Common myeloid progenitor, CD34-positive (primary cell): ENCODE data around the gene ABL2.
"Not testable (repeated sequence)": the region's sequence is repeated elsewhere in the genome, so short reads cannot be mapped to it uniquely, and the experiment has no call there.

Experiments used
- CTCF ChIA-PET: fragments of 350-600 bp; sonication (Branson Sonifier 250); formaldehyde crosslinking; loops from one replicate; lab custom pipeline; 2021; ENCODE audit warnings: antibody characterized with exemption; lab: Charles Lee
- POLR2A ChIA-PET: fragments of 350-600 bp; sonication (Branson Sonifier 250); formaldehyde crosslinking; loops from one replicate; lab custom pipeline; 2021; ENCODE audit warnings: antibody characterized with exemption; lab: Charles Lee
- DNase-seq, 3 donors: peaks; one replicate each; pipeline versions ENCODE4 v3.0.0 to v3.0.0-alpha.2; 2013
- H3K27ac ChIP-seq, 2 experiments: 1 replicate in 1 of 2; 2 replicates in 1 of 2; pipeline ENCODE4 v1.7.0; 2013; ENCODE audit warnings: inconsistent platforms in 2 of 2, low read length in 2 of 2, mild to moderate bottlenecking in 2 of 2, low read depth in 1 of 2, moderate library complexity in 1 of 2; ENCODE audit not compliant: severe bottlenecking in 2 of 2, insufficient read depth in 1 of 2, poor library complexity in 1 of 2
- H3K27me3 ChIP-seq, 5 experiments: replicated peaks in 2 of 5; 1 replicate in 3 of 5; 2 replicates in 2 of 5; pipeline versions ENCODE4 v1.6.1 to v1.7.0; 2013; ENCODE audit warnings: low read length in 4 of 5, mild to moderate bottlenecking in 2 of 5, moderate library complexity in 2 of 5, inconsistent platforms in 1 of 5; ENCODE audit not compliant: insufficient read depth in 5 of 5, control insufficient read depth in 4 of 5
- H3K36me3 ChIP-seq, 4 experiments: 1 replicate in 2 of 4; 2 replicates in 2 of 4; pipeline versions ENCODE4 v1.6.1 to v1.7.0; 2013; ENCODE audit warnings: low read length in 3 of 4, control low read depth in 1 of 4, mild to moderate bottlenecking in 1 of 4; ENCODE audit not compliant: control insufficient read depth in 4 of 4, insufficient read depth in 4 of 4
- H3K4me1 ChIP-seq, 4 experiments: 1 replicate in 3 of 4; 2 replicates in 1 of 4; pipeline versions ENCODE4 v1.6.1 to v1.7.1; 2013; ENCODE audit warnings: low read length in 3 of 4, mild to moderate bottlenecking in 3 of 4, control low read depth in 1 of 4, inconsistent platforms in 1 of 4, moderate library complexity in 1 of 4; ENCODE audit not compliant: control insufficient read depth in 4 of 4, insufficient read depth in 4 of 4; ENCODE audit errors: control extremely low read depth in 1 of 4
- H3K4me3 ChIP-seq, 7 experiments: 1 replicate in 4 of 7; 2 replicates in 3 of 7; pipeline versions ENCODE4 v1.5.1 to v1.7.0; 2013; ENCODE audit warnings: mild to moderate bottlenecking in 7 of 7, low read length in 6 of 7, moderate library complexity in 6 of 7, inconsistent platforms in 2 of 7, low read depth in 2 of 7, control low read depth in 1 of 7; ENCODE audit not compliant: insufficient read depth in 4 of 7, control insufficient read depth in 1 of 7; ENCODE audit errors: extremely low read depth in 1 of 7
- H3K9me3 ChIP-seq, 5 experiments: 1 replicate in 4 of 5; 2 replicates in 1 of 5; pipeline versions ENCODE4 v1.6.1 to v1.7.1; 2013; ENCODE audit warnings: low read length in 4 of 5, mild to moderate bottlenecking in 2 of 5, inconsistent platforms in 1 of 5, low read depth in 1 of 5, moderate library complexity in 1 of 5; ENCODE audit not compliant: control insufficient read depth in 4 of 5, insufficient read depth in 2 of 5; ENCODE audit errors: control extremely low read depth in 1 of 5
- WGBS: methylation state at CpG from one replicate; pipeline ENCODE4 v1.1.5; 2013; ENCODE audit not compliant: insufficient coverage; 5-methylcytosine and 5-hydroxymethylcytosine counted together

The ABL2 gene

DNA sequence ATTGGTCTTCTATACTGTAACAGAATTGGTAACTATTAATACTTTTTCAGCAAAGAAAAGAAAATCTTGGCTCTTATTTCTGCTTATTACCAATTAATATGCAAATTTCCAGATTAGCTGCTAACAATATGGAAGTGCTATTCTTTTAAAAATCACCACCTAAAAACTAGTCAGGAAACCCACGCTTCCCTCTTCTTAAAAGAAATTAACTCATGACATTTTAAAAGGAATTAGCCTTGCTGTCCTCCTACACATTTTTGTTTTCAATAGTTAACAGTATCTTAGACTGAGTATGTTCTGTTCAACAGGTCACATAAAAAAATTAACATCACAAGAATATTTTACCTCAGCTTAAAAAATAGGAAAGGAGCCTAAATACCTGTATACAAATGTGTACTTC lies 27.3 kb downstream of the ABL2 start:
- Histone ChIP-seq H3K27me3 (no peaks in the 10 kb centered on the region), H3K4me3 (no peak overlapping the region), H3K27ac (no peak overlapping the region), H3K36me3 (no peaks in the 10 kb centered on the region), H3K9me3 (no peaks in the 10 kb centered on the region), H3K4me1 (peaks cover 0 to 16% (median 6%) of the 10 kb centered on the region in 4 experiments)
- ChIA-PET POLR2A (no interaction called here), CTCF (interaction anchor here (0.5 to 2.5 kb wide), 2 partner anchors 82 to 845 kb away, joined by 3 to 9 read pairs; no protein-coding TSS in a partner anchor)
- DNase-seq = no peak
- no CpG with 5 or more reads among the region's 1 CpG for WGBS

DNA sequence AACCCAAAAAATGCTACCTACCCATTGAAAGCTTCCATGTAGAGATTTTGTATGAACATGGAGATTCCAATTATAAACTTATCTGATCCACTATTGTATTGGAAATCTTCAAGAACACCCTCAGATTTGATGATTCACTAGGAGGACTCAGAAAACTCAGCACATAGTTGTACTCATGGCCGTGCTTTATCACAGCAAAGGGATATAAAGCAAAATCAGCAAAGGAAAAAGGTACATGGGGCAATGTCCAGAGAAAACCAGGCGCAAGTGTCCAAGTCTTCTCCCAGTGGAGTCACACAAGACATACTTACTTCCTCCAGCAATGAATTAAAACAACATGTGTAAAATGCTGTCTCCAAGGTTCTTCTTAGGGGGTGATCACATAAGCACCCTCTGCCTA lies 28.9 kb downstream of the ABL2 start:
- ChIA-PET CTCF (interaction anchor here (0.7 kb wide), 1 partner anchor 35 kb away, joined by 3 read pairs; no protein-coding TSS in a partner anchor), POLR2A (no interaction called here)
- no peak for DNase-seq
- Histone ChIP-seq H3K4me3 (no peak overlapping the region), H3K9me3 (no peaks in the 10 kb centered on the region), H3K4me1 (peaks cover 0 to 16% (median 6%) of the 10 kb centered on the region in 4 experiments), H3K27me3 (no peaks in the 10 kb centered on the region), H3K36me3 (no peaks in the 10 kb centered on the region), H3K27ac (no peak overlapping the region)
- WGBS = 83% methylated on average over 1 of the region's 2 CpGs

DNA sequence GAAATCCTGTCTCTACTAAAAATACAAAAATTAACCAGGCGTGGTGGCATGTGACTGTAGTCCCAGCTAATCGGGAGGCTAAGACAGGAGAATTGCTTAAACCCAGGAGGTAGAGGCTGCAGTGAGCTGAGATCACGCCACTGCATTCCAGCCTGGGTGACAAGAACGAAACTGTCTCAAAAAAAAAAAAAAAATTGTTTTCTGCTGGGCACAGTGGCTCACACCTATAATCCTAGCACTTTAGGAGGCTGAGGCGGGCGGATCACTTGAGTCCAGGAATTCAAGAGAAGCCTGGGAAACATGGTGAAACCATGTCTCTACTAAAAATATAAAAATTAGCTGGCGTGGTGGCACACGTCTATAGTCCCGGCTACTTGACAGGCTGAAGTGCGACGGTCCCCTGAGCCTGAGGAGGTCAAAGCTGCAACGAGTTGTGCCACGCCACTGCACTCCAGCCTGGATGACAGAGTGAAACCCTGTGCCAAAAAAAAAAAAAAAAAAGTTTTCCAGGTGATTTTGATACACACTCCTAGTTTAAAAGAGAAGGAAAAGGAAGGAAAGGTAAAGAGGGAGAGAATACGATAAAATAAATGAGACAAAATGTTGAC lies 31.7 kb downstream of the ABL2 start:
- no peak overlapping the region for H3K4me3 ChIP-seq
- H3K27me3 ChIP-seq = no peaks in the 10 kb centered on the region
- peaks cover 0 to 10% (median 4%) of the 10 kb centered on the region in 4 experiments for H3K4me1 ChIP-seq
- H3K9me3 ChIP-seq = no peaks in the 10 kb centered on the region
- no peak overlapping the region for H3K27ac ChIP-seq
- WGBS = 97% methylated on average over 8 of the region's 14 CpGs
- ChIA-PET CTCF (no interaction called here), POLR2A (no interaction called here)
- DNase-seq = no peak
- H3K36me3 ChIP-seq = no peaks in the 10 kb centered on the region

DNA sequence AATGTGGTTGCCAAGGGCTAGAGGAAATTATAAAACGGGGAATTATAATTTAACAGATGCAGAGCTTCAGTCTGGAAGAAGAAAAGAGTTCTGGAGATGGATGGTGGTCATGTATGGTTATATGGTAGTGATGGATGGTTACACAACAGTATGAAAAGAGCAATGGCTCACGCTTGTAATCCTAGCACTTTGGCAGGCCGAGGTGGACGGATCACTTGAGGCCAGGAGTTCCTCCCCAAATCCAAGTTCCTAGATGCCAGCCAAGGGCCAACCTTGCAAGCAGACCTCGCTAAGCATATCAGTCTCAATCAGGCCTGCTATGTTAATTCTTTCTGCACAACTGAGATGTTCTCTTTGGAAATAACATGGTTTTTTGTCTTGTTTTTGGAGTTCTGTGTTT lies 33.6 kb downstream of the ABL2 start:
- H3K4me1 ChIP-seq, H3K36me3 ChIP-seq, H3K27me3 ChIP-seq, POLR2A ChIA-PET, DNase-seq, H3K4me3 ChIP-seq, H3K27ac ChIP-seq, CTCF ChIA-PET, H3K9me3 ChIP-seq: not testable (repeated sequence)
- 75% methylated on average over 1 of the region's 5 CpGs for WGBS

DNA sequence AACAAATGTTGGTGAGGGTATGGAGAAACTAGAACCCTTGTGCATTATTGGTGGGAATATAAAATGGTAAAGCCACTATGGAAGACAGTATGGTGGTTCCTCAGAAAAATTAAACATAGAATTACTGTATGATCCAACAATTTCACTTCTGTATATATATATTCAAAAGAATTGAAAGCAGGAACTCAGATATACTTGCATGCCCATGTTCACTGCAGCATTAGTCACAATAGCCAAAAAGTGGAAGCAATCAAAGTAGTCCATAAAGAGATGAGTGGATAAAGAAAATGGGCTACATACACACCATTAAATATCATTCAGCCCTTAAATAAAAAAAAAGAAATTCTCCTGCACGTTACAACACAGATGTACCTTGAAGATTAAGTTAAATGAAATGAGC lies 34.1 kb downstream of the ABL2 start:
- no CpG with 5 or more reads among the region's 1 CpG for WGBS
- Histone ChIP-seq H3K27me3 (no peaks in the 10 kb centered on the region), H3K4me3 (no peak overlapping the region), H3K4me1 (peaks cover 0 to 9% (median 4%) of the 10 kb centered on the region in 4 experiments), H3K9me3 (no peaks in the 10 kb centered on the region), H3K36me3 (peaks cover 0 to 2% (median 0%) of the 10 kb centered on the region in 4 experiments), H3K27ac (no peak overlapping the region)
- DNase-seq = peak in 1 of 3 donors; percentile 12
- ChIA-PET POLR2A (no interaction called here), CTCF (interaction anchor here (2.3 kb wide), 1 partner anchor 75 kb away, joined by 11 read pairs; no protein-coding TSS in a partner anchor)

DNA sequence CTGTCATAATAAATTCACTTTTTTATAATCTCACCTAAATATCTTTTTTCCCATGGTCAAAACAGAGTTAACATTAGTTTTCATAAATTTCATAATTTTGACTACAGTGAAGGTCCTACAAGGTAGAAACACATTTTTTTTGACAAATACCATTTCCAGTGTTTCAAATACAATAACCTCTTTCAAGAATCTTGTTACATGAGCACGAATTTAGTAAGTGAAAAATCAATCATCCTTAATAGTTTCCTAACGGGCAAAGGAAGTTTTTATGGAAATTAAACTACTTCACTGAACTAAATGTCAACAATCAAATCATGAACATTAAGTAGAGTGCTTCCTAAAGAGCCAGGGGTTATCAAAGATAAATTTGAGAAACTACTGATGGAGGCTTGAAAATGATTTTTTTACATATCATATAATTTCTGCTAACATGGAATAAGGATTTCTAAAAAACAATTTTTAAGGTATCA lies 35.4 kb downstream of the ABL2 start:
- CTCF ChIA-PET = interaction anchor here (0.7 to 2.3 kb wide), 6 partner anchors 12 to 99 kb away, joined by 3 to 11 read pairs (median 4); partner anchors contain the start of gene SOAT1
- Histone ChIP-seq H3K4me1 (peaks cover 0 to 6% (median 4%) of the 10 kb centered on the region in 4 experiments), H3K36me3 (peaks cover 0 to 2% (median 0%) of the 10 kb centered on the region in 4 experiments), H3K9me3 (no peaks in the 10 kb centered on the region), H3K4me3 (no peak overlapping the region), H3K27me3 (no peaks in the 10 kb centered on the region), H3K27ac (no peak overlapping the region)
- WGBS = no CpG with 5 or more reads among the region's 2 CpGs
- POLR2A ChIA-PET = no interaction called here
- DNase-seq = no peak

DNA sequence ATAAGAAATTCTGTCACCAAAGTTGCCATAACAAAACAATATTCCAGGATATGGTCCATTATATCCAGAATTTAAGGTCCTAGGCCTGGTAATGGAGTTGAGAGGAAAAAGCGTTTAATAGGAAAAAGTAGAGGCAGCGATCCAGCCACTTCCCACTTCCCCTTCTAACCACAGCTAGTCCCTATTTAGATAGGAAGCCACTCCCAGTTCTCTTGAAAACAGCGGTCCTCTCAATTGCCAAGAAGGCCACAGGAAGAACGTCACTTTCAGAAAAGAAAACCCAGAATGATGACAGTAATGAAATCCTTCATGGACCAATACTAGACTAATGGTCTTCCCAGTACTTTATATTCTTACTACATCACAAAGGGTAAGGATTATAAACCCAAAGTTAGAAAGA lies 38.6 kb downstream of the ABL2 start:
- Histone ChIP-seq H3K4me1 (peaks cover 0 to 6% (median 4%) of the 10 kb centered on the region in 4 experiments), H3K9me3 (no peaks in the 10 kb centered on the region), H3K27me3 (no peaks in the 10 kb centered on the region), H3K4me3 (peak overlapping the region in 3 of 7 experiments; percentile 2 to 33 (median 28)), H3K36me3 (peaks cover 0 to 2% (median 0%) of the 10 kb centered on the region in 4 experiments), H3K27ac (no peak overlapping the region)
- ChIA-PET POLR2A (no interaction called here), CTCF (no interaction called here)
- DNase-seq = peak; percentile 6 to 10 (median 9)
- WGBS = 6% methylated on average over 2 of the region's 4 CpGs
